Vagina (tissue), 2 donors: ENCODE measurements around the gene TRIM24. TPM values are rescaled to one million over a fixed set of nuclear protein-coding genes. Genes with fewer than 3 reads are reported as not detected.

ENCODE experiments used
- DNase-seq, 2 donors: peaks; one replicate each; pipeline ENCODE4 v3.0.0-alpha.2; 2017; ENCODE audit errors: extremely low spot score in 2 of 2
- H3K27ac ChIP-seq: fragments of 200-600 bp; sonication (generic); one replicate; pipeline ENCODE4 v1.5.1; 2019
- H3K27me3 ChIP-seq: fragments of 200-600 bp; sonication (generic); one replicate; pipeline ENCODE4 v1.5.1; 2019
- H3K36me3 ChIP-seq, 2 donors: fragments of 200-600 bp; sonication (generic); one replicate each; pipeline ENCODE4 v1.5.1; 2017 to 2019
- H3K4me1 ChIP-seq: fragments of 200-600 bp; sonication (generic); one replicate; pipeline ENCODE4 v1.5.1; 2019
- H3K4me3 ChIP-seq, 2 donors: fragments of 200-600 bp; sonication (generic); 1 replicate in 1 of 2; 2 replicates in 1 of 2; pipeline ENCODE4 v1.5.1; 2016 to 2019
- H3K9me3 ChIP-seq: fragments of 200-600 bp; sonication (generic); one replicate; pipeline ENCODE4 v1.5.1; 2019
- CTCF ChIP-seq, 3 experiments: fragments of 450-650 bp in 2 of 3; fragments of 200-600 bp in 1 of 3; sonication (generic) in 1 of 3; IDR thresholded peaks; one replicate each; pipeline ENCODE4 v1.5.1; 2017 to 2019; ENCODE audit warnings: antibody characterized with exemption in 3 of 3, mild to moderate bottlenecking in 2 of 3, moderate library complexity in 2 of 3
- POLR2A ChIP-seq, 2 donors: fragments of 450-650 bp; IDR thresholded peaks; one replicate each; pipeline ENCODE4 v1.6.1; 2017; ENCODE audit warnings: antibody characterized with exemption in 2 of 2, mild to moderate bottlenecking in 2 of 2, moderate library complexity in 2 of 2
- POLR2AphosphoS5 ChIP-seq, 2 donors: sonication (generic); formaldehyde crosslinking; IDR thresholded peaks; one replicate each; pipeline ENCODE4 v1.9.0; 2017; ENCODE audit warnings: antibody characterized with exemption in 2 of 2, mild to moderate bottlenecking in 2 of 2, low read depth in 1 of 2; ENCODE audit not compliant: insufficient read depth in 1 of 2
- intact Hi-C: fragments of 100-400 bp; cut with DNase I; formaldehyde crosslinking; loops from one replicate; pipeline ENCODE4 v1.15.1; 2023
- total RNA-seq: library from RNA; depleted of rRNA; stranded (reverse); fragments of >200 nt; gene quantifications from one replicate; pipeline ENCODE4 v1.2.3, GENCODE V29; 2016

TRIM24 gene
- total RNA-seq, 1 donor from 2014 or later: 12.5 TPM

- no peaks in the 10 kb centered on the region for H3K9me3 ChIP-seq
- H3K4me1 ChIP-seq: no peaks in the 10 kb centered on the region
- no peak overlapping the region for H3K27ac ChIP-seq
- H3K4me3 ChIP-seq: no peak overlapping the region
- DNase-seq: no peak
- no peaks in the 10 kb centered on the region for H3K36me3 ChIP-seq
- H3K27me3 ChIP-seq: no peaks in the 10 kb centered on the region
- intact Hi-C loops: no loop called here
- TF ChIP-seq CTCF (IDR thresholded peaks at IDR 0.05): no peak
- no peak for TF ChIP-seq POLR2AphosphoS5 (IDR thresholded peaks at IDR 0.05; ENCODE audit: insufficient read depth in 1 of 2, low read depth in 1 of 2)
- TF ChIP-seq POLR2A (IDR thresholded peaks at IDR 0.05): no peak
Observed at GRCh38 chr7:138595454-138595853, 135.4 kb downstream of the TRIM24 start.

- TF ChIP-seq POLR2A (IDR thresholded peaks at IDR 0.05) (no peak), CTCF (IDR thresholded peaks at IDR 0.05) (no peak), POLR2AphosphoS5 (IDR thresholded peaks at IDR 0.05; ENCODE audit: insufficient read depth in 1 of 2, low read depth in 1 of 2) (no peak)
- no peaks in the 10 kb centered on the region for H3K4me1 ChIP-seq
- intact Hi-C loops: no loop called here
- no peaks in the 10 kb centered on the region for H3K9me3 ChIP-seq
- H3K27ac ChIP-seq: no peak overlapping the region
- H3K36me3 ChIP-seq: no peaks in the 10 kb centered on the region
- no peak overlapping the region for H3K4me3 ChIP-seq
- no peak for DNase-seq
- no peaks in the 10 kb centered on the region for H3K27me3 ChIP-seq
Observed at GRCh38 chr7:138602451-138602850, 142.4 kb downstream of the TRIM24 start.

GRCh38 chr7:138603549-138604318 lies 143.7 kb downstream of the TRIM24 start:
- Histone ChIP-seq H3K36me3 (no peaks in the 10 kb centered on the region), H3K27ac (no peak overlapping the region), H3K27me3 (no peaks in the 10 kb centered on the region), H3K4me3 (no peak overlapping the region), H3K4me1 (no peaks in the 10 kb centered on the region), H3K9me3 (no peaks in the 10 kb centered on the region)
- no peak for DNase-seq
- TF ChIP-seq CTCF (IDR thresholded peaks at IDR 0.05) (no peak), POLR2AphosphoS5 (IDR thresholded peaks at IDR 0.05; ENCODE audit: insufficient read depth in 1 of 2, low read depth in 1 of 2) (no peak), POLR2A (IDR thresholded peaks at IDR 0.05) (no peak)
- intact Hi-C loops: no loop called here

- Histone ChIP-seq H3K9me3 (no peaks in the 10 kb centered on the region), H3K27ac (no peak overlapping the region), H3K27me3 (no peaks in the 10 kb centered on the region), H3K36me3 (no peaks in the 10 kb centered on the region), H3K4me1 (no peaks in the 10 kb centered on the region), H3K4me3 (no peak overlapping the region)
- no peak for DNase-seq
- TF ChIP-seq POLR2AphosphoS5 (IDR thresholded peaks at IDR 0.05; ENCODE audit: insufficient read depth in 1 of 2, low read depth in 1 of 2) (no peak), POLR2A (IDR thresholded peaks at IDR 0.05) (no peak), CTCF (IDR thresholded peaks at IDR 0.05) (no peak)
- intact Hi-C loops: no loop called here
Observed at GRCh38 chr7:138606236-138606635, 146.2 kb downstream of the TRIM24 start.
